Stimulated activated CD8-positive, alpha-beta memory T cell treated with anti-CD3 and anti-CD28 coated beads, Interleukin-15, amount 100 ng/mL, for 4 hours (primary cell): Measurements from ENCODE around the gene APBA2.
"Not testable (repeated sequence)": the region's sequence is repeated elsewhere in the genome, so short reads cannot be mapped to it uniquely, and the experiment has no call there.

Experiments used
- DNase-seq, 2 donors: peaks; one replicate each; pipeline ENCODE4 v3.0.0-alpha.2; 2020; ENCODE audit warnings: low read depth in 2 of 2

Gene APBA2

GRCh38 chr15:28998511-28998910 is 112.7 kb downstream of the APBA2 start:
- DNase-seq: no peak

GRCh38 chr15:29003191-29003839 is 117.5 kb downstream of the APBA2 start:
- no peak for DNase-seq

- no peak for DNase-seq
These were observed 118.1 kb downstream of the APBA2 start for GRCh38 chr15:29003840-29004233.

GRCh38 chr15:29005931-29006330 is 120.2 kb downstream of the APBA2 start:
- DNase-seq: no peak

GRCh38 chr15:29008846-29009245 is 123.1 kb downstream of the APBA2 start:
- no peak for DNase-seq

- no peak for DNase-seq
These were observed 126.3 kb downstream of the APBA2 start for GRCh38 chr15:29012097-29012496.

- no peak for DNase-seq
These were observed 128.7 kb downstream of the APBA2 start for GRCh38 chr15:29014493-29014892.

GRCh38 chr15:29016518-29016917 is 130.7 kb downstream of the APBA2 start:
- no peak for DNase-seq

GRCh38 chr15:29018120-29018805 is 132.5 kb downstream of the APBA2 start:
- DNase-seq: no peak

- no peak for DNase-seq
These were observed 133.5 kb downstream of the APBA2 start for GRCh38 chr15:29018995-29019976.

- DNase-seq: no peak
These were observed 136.1 kb downstream of the APBA2 start for GRCh38 chr15:29021857-29022256.

GRCh38 chr15:29024662-29025061 is 138.9 kb downstream of the APBA2 start:
- no peak for DNase-seq

- DNase-seq: not testable (repeated sequence)
These were observed 139.6 kb downstream of the APBA2 start for GRCh38 chr15:29025411-29025810.

GRCh38 chr15:29028158-29028557 is 142.4 kb downstream of the APBA2 start:
- DNase-seq: not testable (repeated sequence)

- DNase-seq: no peak
These were observed 143.9 kb downstream of the APBA2 start for GRCh38 chr15:29029651-29030195.

GRCh38 chr15:29031502-29032228 is 145.9 kb downstream of the APBA2 start:
- no peak for DNase-seq

- DNase-seq: no peak
These were observed 146.5 kb downstream of the APBA2 start for GRCh38 chr15:29032229-29032625.

- DNase-seq: no peak
These were observed 147.0 kb downstream of the APBA2 start for GRCh38 chr15:29032751-29033150.

GRCh38 chr15:29034151-29034550 is 148.4 kb downstream of the APBA2 start:
- DNase-seq: no peak

- no peak for DNase-seq
These were observed 149.0 kb downstream of the APBA2 start for GRCh38 chr15:29034593-29035335.
